ENCODE data around the gene BASP1.
"Not testable (repeated sequence)": the region's sequence is repeated elsewhere in the genome, so short reads cannot be mapped to it uniquely, and the experiment has no call there.

The BASP1 gene

GRCh38 chr5:17224858-17225511, 7.6 kb downstream of the BASP1 start:
- DNase-seq, result peak; percentile 61

GRCh38 chr5:17225520-17225919, 8.1 kb downstream of the BASP1 start:
- no peak for DNase-seq

- no peak for DNase-seq
Observed at GRCh38 chr5:17227868-17228267, 10.4 kb downstream of the BASP1 start.

GRCh38 chr5:17228821-17229291, 11.4 kb downstream of the BASP1 start:
- DNase-seq, result peak; percentile 69

- no peak for DNase-seq
Observed at GRCh38 chr5:17229313-17229712, 11.9 kb downstream of the BASP1 start.

GRCh38 chr5:17230191-17230590, 12.8 kb downstream of the BASP1 start:
- no peak for DNase-seq

GRCh38 chr5:17230808-17231525, 13.5 kb downstream of the BASP1 start:
- no peak for DNase-seq

- DNase-seq, result no peak
Observed at GRCh38 chr5:17232405-17232804, 15.0 kb downstream of the BASP1 start.

- DNase-seq, result no peak
Observed at GRCh38 chr5:17233488-17233887, 16.1 kb downstream of the BASP1 start.

GRCh38 chr5:17234374-17234773, 16.9 kb downstream of the BASP1 start:
- no peak for DNase-seq

- DNase-seq, result peak; percentile 78
Observed at GRCh38 chr5:17235731-17236330, 18.4 kb downstream of the BASP1 start.

GRCh38 chr5:17238521-17239041, 21.1 kb downstream of the BASP1 start:
- peak; percentile 90 for DNase-seq

GRCh38 chr5:17239953-17240352, 22.5 kb downstream of the BASP1 start:
- no peak for DNase-seq

GRCh38 chr5:17240487-17240886, 23.1 kb downstream of the BASP1 start:
- DNase-seq, result no peak

- DNase-seq, result no peak
Observed at GRCh38 chr5:17241635-17242034, 24.2 kb downstream of the BASP1 start.

GRCh38 chr5:17243287-17244063, 26.0 kb downstream of the BASP1 start:
- no peak for DNase-seq

GRCh38 chr5:17249029-17249634, 31.7 kb downstream of the BASP1 start:
- DNase-seq, result peak; percentile 99

GRCh38 chr5:17249841-17250240, 32.4 kb downstream of the BASP1 start:
- DNase-seq, result not testable (repeated sequence)

- no peak for DNase-seq
Observed at GRCh38 chr5:17252543-17252942, 35.1 kb downstream of the BASP1 start.

GRCh38 chr5:17255471-17256021, 38.1 kb downstream of the BASP1 start:
- DNase-seq, result no peak

GRCh38 chr5:17256171-17256570, 38.7 kb downstream of the BASP1 start:
- no peak for DNase-seq

- no peak for DNase-seq
Observed at GRCh38 chr5:17256839-17257238, 39.4 kb downstream of the BASP1 start.

Data from fibroblast of skin of back (primary cell).